K562 (cell line): ENCODE measurements around the gene UBE2I. TPM values are rescaled to one million over a fixed set of nuclear protein-coding genes. Genes with fewer than 3 reads are reported as not detected.

Experiments
- ADNP ChIP-seq: fragments of 200-800 bp; sonication (Bioruptor generic); IDR thresholded peaks from 2 replicates; pipeline ENCODE4 v1.6.1; 2016; ENCODE audit warnings: missing genetic modification characterization, missing compliant biosample characterization
- CBFB ChIP-seq: sonication (generic); formaldehyde crosslinking; IDR thresholded peaks from 2 replicates; pipeline ENCODE4 v1.4.0; 2020; ENCODE audit warnings: mild to moderate bottlenecking, missing genetic modification reagents
- CGGBP1 ChIP-seq: fragments of 250-450 bp; sonication (Bioruptor Pico); IDR thresholded peaks from 2 replicates; pipeline ENCODE4 v1.9.0; 2021; ENCODE audit warnings: mild to moderate bottlenecking
- CTCFL ChIP-seq: IDR thresholded peaks from 2 replicates; pipeline ENCODE4 v1.6.1; 2011; ENCODE audit warnings: borderline replicate concordance, low read depth, mild to moderate bottlenecking, moderate library complexity, low read length; ENCODE audit not compliant: insufficient read depth, poor library complexity, severe bottlenecking
- KLF13 ChIP-seq: fragments of 450-650 bp; IDR thresholded peaks from 2 replicates; pipeline ENCODE4 v1.6.1; 2016; ENCODE audit warnings: missing genetic modification characterization, low read depth, mild to moderate bottlenecking, missing compliant biosample characterization, moderate library complexity, borderline replicate concordance
- MEIS2 ChIP-seq: fragments of 450-650 bp; IDR thresholded peaks from 2 replicates; pipeline ENCODE4 v1.6.1; 2014; ENCODE audit warnings: mild to moderate bottlenecking; ENCODE audit not compliant: partially characterized antibody
- NCOA4 ChIP-seq: fragments of 450-650 bp; IDR thresholded peaks from 2 replicates; pipeline ENCODE4 v1.6.1; 2018; ENCODE audit warnings: mild to moderate bottlenecking; ENCODE audit not compliant: partially characterized antibody
- PHF21A ChIP-seq: fragments of 450-650 bp; IDR thresholded peaks from 2 replicates; pipeline ENCODE4 v1.6.1; 2017; ENCODE audit warnings: low read depth, borderline replicate concordance
- REST ChIP-seq, 2 experiments: fragments of 450-650 bp; formaldehyde crosslinking in 1 of 2; IDR thresholded peaks; 2 replicates each; pipeline versions ENCODE4 v1.4.0 to v1.6.1; 2014 to 2020; ENCODE audit warnings: mild to moderate bottlenecking in 2 of 2, borderline replicate concordance in 1 of 2, low read depth in 1 of 2
- polyA plus RNA-seq, 8 experiments: library from polyadenylated mRNA; depleted of rRNA in 4 of 8; stranded (reverse) in 5 of 8; unstranded in 3 of 8; fragments of >200 nt; fragmentation: Nextera tagmentation in 2 of 8; fragmentation: Illumina TruSeq in 1 of 8; extraction: Ambion mirVana in 2 of 8; extraction: Trizol in 1 of 8; gene quantifications; 2 replicates each; pipeline versions ENCODE4 v1.2.1 to v1.2.3, GENCODE V29; 2011 to 2014; ENCODE audit warnings: inconsistent platforms in 1 of 8, missing spikeins in 1 of 8
- total RNA-seq, 7 experiments: library from RNA; depleted of rRNA in 6 of 7; stranded (reverse); fragments of >200 nt in 6 of 7; fragmentation: Illumina TruSeq in 2 of 7; extraction: Trizol in 2 of 7; gene quantifications; 2 replicates each; pipeline versions ENCODE4 v1.2.1 to v1.2.3, GENCODE V29; 2011 to 2021; ENCODE audit warnings: low replicate concordance in 1 of 7

UBE2I gene
- total and polyA plus RNA-seq, 9 of the 15 experiments (the other 6 are each of a cell fraction or from before 2014, with no cell fraction given) = 36.6 to 254 (median 104) TPM

GRCh38 chr16:1343428-1344242 is 34.2 kb downstream of the UBE2I start (continued):
- TF ChIP-seq REST (IDR thresholded peaks at IDR 0.05; ENCODE audit: borderline replicate concordance) = no peak
- TF ChIP-seq REST (CRISPR knock-in tag; IDR thresholded peaks at IDR 0.05; ENCODE audit: low read depth) = no peak
- TF ChIP-seq CBFB (CRISPR knock-in tag) = no peak
- TF ChIP-seq CGGBP1 = no peak
- no peak for TF ChIP-seq ADNP (tag)
- no peak for TF ChIP-seq PHF21A
- TF ChIP-seq CTCFL = no peak
- TF ChIP-seq MEIS2 = no peak
- TF ChIP-seq KLF13 (tag) = no peak
- no peak for TF ChIP-seq NCOA4
